Neural cell (in vitro differentiated cells): ENCODE results near the gene MAST2. TPM values are rescaled to one million over a fixed set of nuclear protein-coding genes. Genes with fewer than 3 reads are reported as not detected.

Experiments
- H2AFZ ChIP-seq: fragments of 200-600, 300-800 bp; sonication (generic), shearing (Covaris generic); 2 replicates; pipeline ENCODE4 v1.6.0; 2014; ENCODE audit warnings: low read depth, mild to moderate bottlenecking, antibody characterized with exemption, low read length, moderate library complexity
- H3F3A ChIP-seq: fragments of 200-600 bp; shearing (Covaris generic); 2 replicates; pipeline ENCODE4 v1.6.1; 2016; ENCODE audit warnings: mild to moderate bottlenecking, moderate library complexity, mixed read lengths, antibody characterized with exemption, low read length; ENCODE audit not compliant: insufficient read depth, poor library complexity, severe bottlenecking
- H3K27ac ChIP-seq: fragments of 200-600, 300-800 bp; sonication (generic), shearing (Covaris generic); 2 replicates; pipeline ENCODE4 v1.5.1; 2014; ENCODE audit warnings: mild to moderate bottlenecking, low read length, moderate library complexity
- H3K27me3 ChIP-seq: fragments of 300-800, 200-600 bp; sonication (generic), shearing (Covaris generic); 2 replicates; pipeline ENCODE4 v1.6.0; 2014; ENCODE audit warnings: mild to moderate bottlenecking, low read depth, low read length, moderate library complexity; ENCODE audit not compliant: insufficient read depth
- H3K36me3 ChIP-seq: fragments of 300-800, 200-600 bp; sonication (generic), shearing (Covaris generic); 2 replicates; pipeline ENCODE4 v1.5.1; 2014; ENCODE audit warnings: mild to moderate bottlenecking, antibody characterized with exemption, low read length, moderate library complexity; ENCODE audit not compliant: insufficient read depth
- H3K4me2 ChIP-seq: fragments of 300-800, 200-600 bp; sonication (generic), shearing (Covaris generic); 2 replicates; pipeline ENCODE4 v1.6.0; 2014; ENCODE audit warnings: mild to moderate bottlenecking, low read length
- H3K4me3 ChIP-seq: fragments of 300-800, 200-600 bp; sonication (generic), shearing (Covaris generic); 2 replicates; pipeline ENCODE4 v1.5.1; 2014; ENCODE audit warnings: mild to moderate bottlenecking, low read length, moderate library complexity
- H3K79me2 ChIP-seq: fragments of 200-600 bp; shearing (Covaris generic); replicated peaks from 2 replicates; pipeline ENCODE4 v1.6.0; 2014; ENCODE audit warnings: mild to moderate bottlenecking, low read length, moderate library complexity; ENCODE audit not compliant: insufficient read depth
- H3K9ac ChIP-seq: fragments of 300-800, 200-600 bp; sonication (generic), shearing (Covaris generic); 2 replicates; pipeline ENCODE4 v1.6.1; 2016; ENCODE audit warnings: mild to moderate bottlenecking, low read length, mixed read lengths
- H3K9me2 ChIP-seq: fragments of 200-600 bp; shearing (Covaris generic); 2 replicates; pipeline ENCODE4 v1.6.1; 2016; ENCODE audit warnings: mild to moderate bottlenecking, low read length, mixed read lengths; ENCODE audit not compliant: insufficient read depth
- H3K9me3 ChIP-seq: fragments of 200-600, 300-800 bp; sonication (generic), shearing (Covaris generic); 2 replicates; pipeline ENCODE4 v1.6.1; 2016; ENCODE audit warnings: mild to moderate bottlenecking, mixed run types, low read length, moderate library complexity, mixed read lengths
- H4K20me1 ChIP-seq: fragments of 200-600 bp; shearing (Covaris generic); 2 replicates; pipeline ENCODE4 v1.6.1; 2016; ENCODE audit warnings: mild to moderate bottlenecking, mixed run types; ENCODE audit not compliant: insufficient read depth
- CTCF ChIP-seq: fragments of 450-650 bp; IDR thresholded peaks from 2 replicates; pipeline ENCODE4 v1.5.1; 2014; ENCODE audit warnings: antibody characterized with exemption, mild to moderate bottlenecking, moderate library complexity; ENCODE audit not compliant: poor library complexity, severe bottlenecking
- EP300 ChIP-seq: fragments of 450-650 bp; conservative IDR thresholded peaks from 2 replicates; pipeline ENCODE4 v1.6.1; 2014; ENCODE audit warnings: antibody characterized with exemption, mild to moderate bottlenecking, moderate library complexity; ENCODE audit not compliant: poor library complexity, severe bottlenecking
- EZH2 ChIP-seq: fragments of 200-600, 300-800 bp; shearing (Covaris generic), sonication (generic); IDR thresholded peaks from 2 replicates; pipeline ENCODE4 v1.6.1; 2014; ENCODE audit warnings: antibody characterized with exemption, low read length, borderline replicate concordance, mild to moderate bottlenecking; ENCODE audit not compliant: insufficient read depth, poor library complexity, severe bottlenecking
- MXI1 ChIP-seq: fragments of 450-650 bp; conservative IDR thresholded peaks from 2 replicates; pipeline ENCODE4 v1.6.1; 2014; ENCODE audit warnings: antibody characterized with exemption, mild to moderate bottlenecking; ENCODE audit not compliant: poor library complexity, severe bottlenecking
- POLR2AphosphoS5 ChIP-seq: IDR thresholded peaks from 2 replicates; pipeline ENCODE4 v1.6.1; 2012
- RAD21 ChIP-seq: fragments of 450-650 bp; conservative IDR thresholded peaks from 2 replicates; pipeline ENCODE4 v1.6.1; 2014; ENCODE audit warnings: antibody characterized with exemption, mild to moderate bottlenecking, moderate library complexity
- REST ChIP-seq: IDR thresholded peaks from 2 replicates; pipeline ENCODE4 v1.6.1; 2012; ENCODE audit warnings: borderline replicate concordance
- SMC3 ChIP-seq: fragments of 450-650 bp; conservative IDR thresholded peaks from 2 replicates; pipeline ENCODE4 v1.6.1; 2014; ENCODE audit warnings: antibody characterized with exemption, mild to moderate bottlenecking, moderate library complexity; ENCODE audit not compliant: poor library complexity
- TAF1 ChIP-seq: IDR thresholded peaks from 2 replicates; pipeline ENCODE4 v1.6.1; 2012; ENCODE audit warnings: low read depth
- polyA plus RNA-seq: library from polyadenylated mRNA; depleted of rRNA; stranded (reverse); fragments of >200 nt; gene quantifications from 2 replicates; pipeline ENCODE4 v1.2.3, GENCODE V29; 2014

Gene MAST2
- polyA plus RNA-seq, 1 donor from 2014 or later = 22.2 TPM

GRCh38 chr1:46021046-46021996 lies 217.9 kb downstream of the MAST2 start:
- Histone ChIP-seq H4K20me1 (no peaks in the 10 kb centered on the region), H3K4me3 (no peak overlapping the region), H3K36me3 (peaks cover 14% of the 10 kb centered on the region), H2AFZ (no peak overlapping the region), H3F3A (no peaks in the 10 kb centered on the region), H3K27ac (no peak overlapping the region), H3K79me2 (no peaks in the 10 kb centered on the region), H3K9me2 (no peaks in the 10 kb centered on the region), H3K9me3 (no peaks in the 10 kb centered on the region), H3K9ac (no peak overlapping the region), H3K4me2 (no peak overlapping the region), H3K27me3 (no peaks in the 10 kb centered on the region)
- TF ChIP-seq EP300 (no peak), RAD21 (no peak), SMC3 (no peak), CTCF (no peak), EZH2 (no peak), MXI1 (no peak), POLR2AphosphoS5 (no peak), TAF1 (no peak), REST (no peak)

GRCh38 chr1:46026531-46026930 lies 223.1 kb downstream of the MAST2 start:
- no peak for TF ChIP-seq REST
- TF ChIP-seq EZH2 = no peak
- no peak for TF ChIP-seq POLR2AphosphoS5
- no peak for TF ChIP-seq CTCF
- TF ChIP-seq MXI1 = no peak
- TF ChIP-seq RAD21 = no peak
- no peak for TF ChIP-seq TAF1
- TF ChIP-seq SMC3 = no peak
- no peak for TF ChIP-seq EP300
- H3K27me3 ChIP-seq = no peaks in the 10 kb centered on the region
- H3K9me2 ChIP-seq = no peaks in the 10 kb centered on the region
- no peaks in the 10 kb centered on the region for H3K9me3 ChIP-seq
- peaks cover 34% of the 10 kb centered on the region for H3K36me3 ChIP-seq
- H3F3A ChIP-seq = no peaks in the 10 kb centered on the region
- no peaks in the 10 kb centered on the region for H3K79me2 ChIP-seq
- no peak overlapping the region for H3K4me3 ChIP-seq
- H3K27ac ChIP-seq = no peak overlapping the region
- no peak overlapping the region for H2AFZ ChIP-seq
- no peak overlapping the region for H3K4me2 ChIP-seq
- H4K20me1 ChIP-seq = no peaks in the 10 kb centered on the region
- no peak overlapping the region for H3K9ac ChIP-seq
